ENCODE results near the gene NBEA.

Gene NBEA

DNA sequence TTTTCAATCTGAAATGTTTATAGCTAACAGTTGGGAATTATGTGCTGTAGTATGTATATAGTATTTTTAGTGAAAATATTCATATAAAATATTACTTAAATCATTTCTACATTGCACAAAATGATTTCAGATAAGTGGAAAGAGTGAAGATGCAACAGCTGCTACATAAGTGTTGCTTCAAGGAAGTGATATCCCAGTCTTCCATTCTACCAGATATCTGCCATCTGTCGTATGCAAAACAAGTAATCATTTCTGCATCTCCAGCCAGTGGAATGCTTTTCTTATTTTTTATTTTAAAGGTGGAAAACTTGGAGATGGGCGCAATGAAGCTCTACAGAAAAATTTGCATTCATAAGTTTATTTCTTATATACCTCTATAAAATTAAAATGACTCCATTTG lies 687.0 kb downstream of the NBEA start:
- no peak for DNase-seq (ENCODE audit: low spot score)
- TF ChIP-seq CTCF (IDR thresholded peaks at IDR 0.05; ENCODE audit: extremely low read depth, insufficient read depth, missing control alignments): no peak
- in situ Hi-C loops (cut with MboI; ENCODE audit: low pct_unique_long_range_greater_than_20kb, low sequenced_read_pairs, unreplicated experiment): no loop called here

DNA sequence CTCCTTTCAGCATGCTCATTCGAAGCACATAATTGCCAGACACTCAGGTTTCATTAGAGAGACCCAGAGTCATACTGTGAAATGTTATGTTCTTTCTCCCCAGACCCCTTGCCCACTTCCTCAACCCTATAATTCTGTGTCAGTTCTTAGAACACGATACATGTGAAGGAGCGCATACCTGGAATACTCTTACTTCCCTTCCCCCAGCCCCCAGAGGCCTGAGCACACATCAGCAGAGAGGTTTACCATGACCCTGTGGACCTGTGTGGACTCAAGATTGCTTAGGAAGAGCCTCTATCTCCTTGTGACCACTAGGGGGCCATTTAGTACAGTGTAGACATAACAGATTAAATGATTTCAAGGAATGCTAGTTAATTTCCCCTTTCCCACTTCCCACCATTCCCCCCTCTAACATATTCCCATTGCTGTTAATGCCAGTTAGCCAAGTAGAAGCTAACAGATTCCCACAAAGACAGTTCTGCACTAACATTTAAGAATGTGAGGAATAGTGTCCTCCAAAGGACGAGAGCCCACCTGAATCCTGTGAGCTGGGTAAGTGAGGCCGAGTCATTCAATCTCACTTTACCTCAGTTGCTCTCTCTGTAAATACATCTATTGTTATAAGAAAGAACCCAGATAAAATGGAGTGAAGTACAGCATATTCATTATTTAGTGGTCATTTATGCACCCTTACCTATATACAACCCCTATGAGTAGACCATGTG lies 688.6 kb downstream of the NBEA start:
- DNase-seq (ENCODE audit: low spot score): no peak
- in situ Hi-C loops (cut with MboI; ENCODE audit: low pct_unique_long_range_greater_than_20kb, low sequenced_read_pairs, unreplicated experiment): no loop called here
- TF ChIP-seq CTCF (IDR thresholded peaks at IDR 0.05; ENCODE audit: extremely low read depth, insufficient read depth, missing control alignments): peak; percentile 56

DNA sequence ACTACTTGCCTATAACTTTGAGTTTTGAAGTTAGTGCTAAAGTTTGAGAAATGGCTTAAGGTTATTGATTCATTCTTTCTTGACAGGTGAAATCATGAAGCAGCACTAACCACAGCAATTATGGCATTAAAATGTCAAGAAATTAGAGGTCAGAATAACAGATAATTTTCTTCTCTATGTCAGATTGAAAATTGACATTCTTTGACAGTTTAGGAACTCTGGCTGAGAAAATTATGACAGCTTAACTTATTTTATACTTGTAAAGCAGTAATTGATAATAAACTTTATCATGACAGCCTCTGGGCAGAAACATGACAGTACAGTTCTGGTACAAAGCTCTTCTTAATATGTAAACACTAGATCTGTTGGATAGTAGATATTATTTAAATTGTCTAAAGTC lies 689.6 kb downstream of the NBEA start:
- no peak for DNase-seq (ENCODE audit: low spot score)
- no peak for TF ChIP-seq CTCF (IDR thresholded peaks at IDR 0.05; ENCODE audit: extremely low read depth, insufficient read depth, missing control alignments)
- in situ Hi-C loops (cut with MboI; ENCODE audit: low pct_unique_long_range_greater_than_20kb, low sequenced_read_pairs, unreplicated experiment): no loop called here

DNA sequence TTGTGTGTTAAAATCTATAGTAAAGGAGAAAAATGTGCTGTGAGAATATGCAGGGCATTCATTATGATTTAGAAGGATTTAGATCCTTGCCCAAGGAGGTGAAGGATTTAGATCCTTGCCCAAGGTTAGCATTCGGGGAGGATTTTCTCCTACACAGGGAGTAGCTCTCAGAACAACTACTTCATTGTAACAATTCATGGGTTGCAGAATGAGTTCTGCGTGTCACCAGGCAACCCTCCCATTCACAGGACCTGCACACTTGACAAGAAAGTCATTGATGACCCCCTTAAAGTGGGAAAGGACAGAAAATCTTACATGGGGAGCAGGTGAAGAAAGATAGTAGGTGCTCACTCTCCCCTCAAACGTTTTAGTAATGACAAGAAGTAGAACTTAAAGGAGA lies 701.6 kb downstream of the NBEA start:
- in situ Hi-C loops (cut with MboI; ENCODE audit: low pct_unique_long_range_greater_than_20kb, low sequenced_read_pairs, unreplicated experiment): no loop called here
- TF ChIP-seq CTCF (IDR thresholded peaks at IDR 0.05; ENCODE audit: extremely low read depth, insufficient read depth, missing control alignments): no peak
- DNase-seq (ENCODE audit: low spot score): no peak

DNA sequence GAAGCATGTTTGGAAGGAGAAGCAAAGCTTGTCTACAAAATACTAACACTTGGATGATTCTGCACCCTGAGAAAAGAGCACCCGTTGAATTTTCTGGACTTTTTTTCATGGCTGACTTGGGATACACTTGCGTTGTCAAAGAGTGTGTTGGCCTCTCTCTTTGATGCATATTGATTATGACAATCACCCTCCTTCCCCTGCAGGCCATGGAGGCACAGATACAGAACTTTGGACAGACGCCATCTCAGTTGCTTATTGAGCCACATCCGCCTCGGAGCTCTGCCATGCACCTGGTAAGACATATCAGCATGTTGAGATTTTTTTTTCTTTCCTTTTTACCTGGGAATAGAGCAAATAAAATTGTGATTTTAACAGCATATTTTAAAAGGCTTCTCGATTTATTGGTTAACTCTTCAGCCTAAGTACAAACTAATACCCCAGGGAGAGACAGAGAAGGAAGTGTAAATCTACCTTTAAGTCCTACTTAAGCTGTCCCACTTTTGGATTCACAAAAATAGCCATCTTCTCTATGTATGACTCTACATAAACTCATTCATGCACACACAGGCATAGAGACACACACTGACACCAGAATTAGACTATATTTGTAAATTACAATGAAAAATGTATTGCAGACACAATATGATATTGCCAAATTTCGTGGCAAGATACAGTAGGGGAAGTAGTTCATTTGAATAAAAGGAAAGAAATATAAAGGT lies 704.1 kb downstream of the NBEA start:
- in situ Hi-C loops (cut with MboI; ENCODE audit: low pct_unique_long_range_greater_than_20kb, low sequenced_read_pairs, unreplicated experiment): no loop called here
- no peak for DNase-seq (ENCODE audit: low spot score)
- no peak for TF ChIP-seq CTCF (IDR thresholded peaks at IDR 0.05; ENCODE audit: extremely low read depth, insufficient read depth, missing control alignments)

DNA sequence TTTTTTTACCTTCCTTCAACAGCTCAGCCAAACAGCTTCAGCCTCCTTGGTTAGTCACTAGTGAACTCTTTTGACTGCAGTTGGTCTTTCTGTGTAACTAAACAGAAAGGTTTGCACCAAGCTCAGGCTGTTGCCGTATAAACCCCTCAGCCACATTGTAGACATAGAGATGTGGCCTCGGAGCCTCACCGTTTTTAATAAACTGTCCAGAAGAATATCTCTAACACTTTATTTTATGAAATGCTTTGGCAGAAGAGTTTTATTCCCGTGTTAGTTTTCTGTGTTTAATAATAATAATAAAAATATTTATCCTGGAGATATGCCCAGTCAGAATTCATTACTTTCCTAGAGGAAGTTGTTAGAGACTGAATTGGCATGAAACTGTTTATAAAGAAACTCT lies 706.1 kb downstream of the NBEA start:
- in situ Hi-C loops (cut with MboI; ENCODE audit: low pct_unique_long_range_greater_than_20kb, low sequenced_read_pairs, unreplicated experiment): no loop called here
- no peak for TF ChIP-seq CTCF (IDR thresholded peaks at IDR 0.05; ENCODE audit: extremely low read depth, insufficient read depth, missing control alignments)
- no peak for DNase-seq (ENCODE audit: low spot score)
